ENCODE measurements around the gene ARFGEF2.
A peak's percentile ranks its signal among the peaks of the same experiment; 100 is the strongest.

Gene ARFGEF2

GRCh38 chr20:48948612-48949011 is 27.1 kb downstream of the ARFGEF2 start:
- H3K79me2 ChIP-seq (ENCODE audit: control insufficient read depth, low read length), result no peaks in the 10 kb centered on the region
- TF ChIP-seq CTCF (IDR thresholded peaks at IDR 0.05; ENCODE audit: low read depth, low read length, poor library complexity, severe bottlenecking), result peak; percentile 15
- no peak for TF ChIP-seq EZH2phosphoT487 (IDR thresholded peaks at IDR 0.05; ENCODE audit: borderline replicate concordance, low read length)
- no peaks in the 10 kb centered on the region for H3K4me1 ChIP-seq (ENCODE audit: control insufficient read depth, low read length)
- H3K9me3 ChIP-seq (ENCODE audit: control insufficient read depth, insufficient read depth, low read length), result no peaks in the 10 kb centered on the region
- peaks cover 61% of the 10 kb centered on the region for H3K36me3 ChIP-seq (ENCODE audit: control insufficient read depth, low read length)
- H3F3A ChIP-seq (ENCODE audit: control insufficient read depth, insufficient read depth), result no peaks in the 10 kb centered on the region
- H3K9me2 ChIP-seq (replicated peaks; ENCODE audit: control insufficient read depth, low read length), result no peaks in the 10 kb centered on the region
- H3K4me3 ChIP-seq (ENCODE audit: low read length), result no peak overlapping the region
- H3K4me2 ChIP-seq (ENCODE audit: low read length), result no peak overlapping the region
- no peak overlapping the region for H3K27ac ChIP-seq (ENCODE audit: low read depth, low read length)
- H3K27me3 ChIP-seq (ENCODE audit: control insufficient read depth, low read length), result no peaks in the 10 kb centered on the region
- H4K20me1 ChIP-seq (ENCODE audit: control insufficient read depth, insufficient read depth, low read depth, low read length), result no peaks in the 10 kb centered on the region; the same call in 1 of the 2 replicates

- Histone ChIP-seq H3K79me2 (ENCODE audit: control insufficient read depth, low read length) (no peaks in the 10 kb centered on the region), H4K20me1 (ENCODE audit: control insufficient read depth, insufficient read depth, low read depth, low read length) (no peaks in the 10 kb centered on the region; the same call in 1 of the 2 replicates), H3K27ac (ENCODE audit: low read depth, low read length) (no peak overlapping the region), H3K4me2 (ENCODE audit: low read length) (no peak overlapping the region), H3F3A (ENCODE audit: control insufficient read depth, insufficient read depth) (no peaks in the 10 kb centered on the region), H3K9me2 (replicated peaks; ENCODE audit: control insufficient read depth, low read length) (no peaks in the 10 kb centered on the region), H3K36me3 (ENCODE audit: control insufficient read depth, low read length) (peaks cover 63% of the 10 kb centered on the region), H3K27me3 (ENCODE audit: control insufficient read depth, low read length) (no peaks in the 10 kb centered on the region), H3K9me3 (ENCODE audit: control insufficient read depth, insufficient read depth, low read length) (no peaks in the 10 kb centered on the region), H3K4me3 (ENCODE audit: low read length) (no peak overlapping the region), H3K4me1 (ENCODE audit: control insufficient read depth, low read length) (no peaks in the 10 kb centered on the region)
- TF ChIP-seq CTCF (IDR thresholded peaks at IDR 0.05; ENCODE audit: low read depth, low read length, poor library complexity, severe bottlenecking) (no peak), EZH2phosphoT487 (IDR thresholded peaks at IDR 0.05; ENCODE audit: borderline replicate concordance, low read length) (no peak)
Observed at GRCh38 chr20:48949304-48950170, 28.0 kb downstream of the ARFGEF2 start.

- Histone ChIP-seq H3K27ac (ENCODE audit: low read depth, low read length) (no peak overlapping the region), H3K9me2 (replicated peaks; ENCODE audit: control insufficient read depth, low read length) (no peaks in the 10 kb centered on the region), H3K4me2 (ENCODE audit: low read length) (no peak overlapping the region), H3K36me3 (ENCODE audit: control insufficient read depth, low read length) (peaks cover 70% of the 10 kb centered on the region), H3K27me3 (ENCODE audit: control insufficient read depth, low read length) (no peaks in the 10 kb centered on the region), H3K4me1 (ENCODE audit: control insufficient read depth, low read length) (no peaks in the 10 kb centered on the region), H3K4me3 (ENCODE audit: low read length) (no peak overlapping the region), H3F3A (ENCODE audit: control insufficient read depth, insufficient read depth) (no peaks in the 10 kb centered on the region), H4K20me1 (ENCODE audit: control insufficient read depth, insufficient read depth, low read depth, low read length) (no peaks in the 10 kb centered on the region), H3K79me2 (ENCODE audit: control insufficient read depth, low read length) (no peaks in the 10 kb centered on the region), H3K9me3 (ENCODE audit: control insufficient read depth, insufficient read depth, low read length) (no peaks in the 10 kb centered on the region)
- no peak for TF ChIP-seq EZH2phosphoT487 (IDR thresholded peaks at IDR 0.05; ENCODE audit: borderline replicate concordance, low read length)
- no peak for TF ChIP-seq CTCF (IDR thresholded peaks at IDR 0.05; ENCODE audit: low read depth, low read length, poor library complexity, severe bottlenecking)
Observed at GRCh38 chr20:48951041-48951440, 29.5 kb downstream of the ARFGEF2 start.
